ENCODE data around the gene GGT6. TPM values are rescaled to one million over a fixed set of nuclear protein-coding genes. Genes with fewer than 3 reads are reported as not detected.

The GGT6 gene
- total and polyA plus RNA-seq, 2 experiments from 2014 or later = not detected

DNA sequence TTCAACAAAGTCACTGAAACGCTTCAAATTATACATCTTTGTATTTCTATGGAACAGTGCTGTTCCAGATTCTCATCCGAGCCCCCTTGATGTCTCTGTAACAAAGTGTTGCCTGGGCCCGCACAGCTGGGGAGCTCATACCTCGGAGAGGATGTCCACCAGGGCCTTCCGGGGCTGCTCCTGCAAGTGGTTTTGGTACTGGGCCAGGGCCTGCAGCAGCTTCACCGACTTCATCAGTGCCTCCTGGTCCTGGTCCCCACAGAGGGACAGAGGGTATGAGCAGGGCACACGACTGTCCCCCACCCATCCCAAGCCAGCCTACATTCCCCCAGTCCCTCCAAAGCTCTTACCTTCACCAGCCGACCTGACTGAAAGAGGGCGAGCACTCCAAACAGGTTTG, 6.7 kb downstream of the GGT6 start:
- Histone ChIP-seq H3K27me3 (no peaks in the 10 kb centered on the region), H3K27ac (no peak overlapping the region), H3K4me3 (no peak overlapping the region), H3K36me3 (peaks cover 4% of the 10 kb centered on the region), H3K4me1 (ENCODE audit: low read depth) (peaks cover 5% of the 10 kb centered on the region), H3K9me3 (ENCODE audit: low read depth) (no peaks in the 10 kb centered on the region)
- no peak for DNase-seq (ENCODE audit: low read depth in 1 of 2, low spot score in 1 of 2)
- TF ChIP-seq, protein P1, sequence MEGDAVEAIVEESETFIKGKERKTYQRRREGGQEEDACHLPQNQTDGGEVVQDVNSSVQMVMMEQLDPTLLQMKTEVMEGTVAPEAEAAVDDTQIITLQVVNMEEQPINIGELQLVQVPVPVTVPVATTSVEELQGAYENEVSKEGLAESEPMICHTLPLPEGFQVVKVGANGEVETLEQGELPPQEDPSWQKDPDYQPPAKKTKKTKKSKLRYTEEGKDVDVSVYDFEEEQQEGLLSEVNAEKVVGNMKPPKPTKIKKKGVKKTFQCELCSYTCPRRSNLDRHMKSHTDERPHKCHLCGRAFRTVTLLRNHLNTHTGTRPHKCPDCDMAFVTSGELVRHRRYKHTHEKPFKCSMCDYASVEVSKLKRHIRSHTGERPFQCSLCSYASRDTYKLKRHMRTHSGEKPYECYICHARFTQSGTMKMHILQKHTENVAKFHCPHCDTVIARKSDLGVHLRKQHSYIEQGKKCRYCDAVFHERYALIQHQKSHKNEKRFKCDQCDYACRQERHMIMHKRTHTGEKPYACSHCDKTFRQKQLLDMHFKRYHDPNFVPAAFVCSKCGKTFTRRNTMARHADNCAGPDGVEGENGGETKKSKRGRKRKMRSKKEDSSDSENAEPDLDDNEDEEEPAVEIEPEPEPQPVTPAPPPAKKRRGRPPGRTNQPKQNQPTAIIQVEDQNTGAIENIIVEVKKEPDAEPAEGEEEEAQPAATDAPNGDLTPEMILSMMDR (IDR thresholded peaks at IDR 0.05; ENCODE audit: low read depth, low read length) = no peak

DNA sequence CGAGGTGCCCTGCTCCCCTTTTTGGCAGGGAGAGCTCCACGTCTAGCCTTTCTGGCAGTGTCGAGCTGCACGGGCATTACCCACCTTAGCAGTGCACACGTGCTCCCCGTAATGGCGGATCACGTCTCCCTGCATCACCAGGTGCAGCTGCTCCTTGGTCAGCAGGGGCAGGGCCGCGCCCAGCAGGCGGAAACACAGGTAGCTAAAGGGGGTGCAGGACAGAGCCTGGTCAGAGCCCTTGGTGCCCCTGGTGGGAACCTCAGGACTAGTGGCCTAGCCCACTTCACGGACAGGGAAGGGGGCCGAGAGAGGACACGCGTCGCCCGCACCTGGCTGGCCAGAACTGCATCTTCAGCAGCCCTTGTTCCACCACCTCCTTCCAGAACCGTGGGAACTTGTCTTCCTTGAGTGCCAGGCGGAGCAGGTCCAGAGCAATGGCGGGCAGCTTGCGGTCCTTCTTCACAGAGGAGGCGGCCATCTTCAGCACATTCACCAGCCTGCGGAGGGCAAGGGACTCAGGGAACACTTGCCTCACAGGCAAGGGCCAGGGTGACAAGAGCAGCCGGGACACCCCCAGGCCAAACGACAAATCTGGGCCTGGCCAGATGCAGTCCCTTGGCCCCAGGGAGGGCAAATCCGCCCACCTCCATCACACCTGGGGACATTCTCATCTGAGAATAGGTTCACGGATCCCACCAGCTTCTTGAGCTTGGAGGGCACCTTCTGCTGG, 8.4 kb downstream of the GGT6 start:
- H3K27me3 ChIP-seq = no peaks in the 10 kb centered on the region
- TF ChIP-seq, protein P1 (IDR thresholded peaks at IDR 0.05; ENCODE audit: low read depth, low read length) = no peak
- H3K9me3 ChIP-seq (ENCODE audit: low read depth) = no peaks in the 10 kb centered on the region
- no peak overlapping the region for H3K4me3 ChIP-seq
- H3K36me3 ChIP-seq = peaks cover 7% of the 10 kb centered on the region
- peaks cover 5% of the 10 kb centered on the region for H3K4me1 ChIP-seq (ENCODE audit: low read depth)
- H3K27ac ChIP-seq = no peak overlapping the region
- DNase-seq (ENCODE audit: low read depth in 1 of 2, low spot score in 1 of 2) = no peak

DNA sequence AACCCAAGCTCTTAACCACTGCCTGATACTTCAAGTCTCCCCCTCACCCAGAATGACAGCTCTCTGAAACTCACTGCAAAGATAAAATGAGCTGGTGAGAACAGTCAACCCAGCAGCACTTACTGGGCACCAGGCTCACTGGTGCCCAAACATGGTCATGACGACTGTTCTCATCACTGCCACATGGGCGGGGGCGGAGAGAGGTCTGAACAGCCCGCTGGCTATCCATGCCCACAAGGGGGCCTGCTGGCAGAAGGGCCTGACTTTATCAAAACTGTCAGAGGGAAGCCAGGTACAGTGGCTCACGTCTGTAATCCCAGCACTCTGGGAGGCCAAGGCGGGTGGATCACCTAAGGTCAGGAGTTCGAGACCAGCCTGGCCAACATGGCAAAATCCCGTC, 9.2 kb downstream of the GGT6 start:
- peaks cover 8% of the 10 kb centered on the region for H3K36me3 ChIP-seq
- H3K4me3 ChIP-seq = no peak overlapping the region
- TF ChIP-seq, protein P1 (IDR thresholded peaks at IDR 0.05; ENCODE audit: low read depth, low read length) = no peak
- no peak for DNase-seq (ENCODE audit: low read depth in 1 of 2, low spot score in 1 of 2)
- H3K4me1 ChIP-seq (ENCODE audit: low read depth) = peaks cover 5% of the 10 kb centered on the region
- H3K9me3 ChIP-seq (ENCODE audit: low read depth) = no peaks in the 10 kb centered on the region
- no peak overlapping the region for H3K27ac ChIP-seq
- H3K27me3 ChIP-seq = no peaks in the 10 kb centered on the region

DNA sequence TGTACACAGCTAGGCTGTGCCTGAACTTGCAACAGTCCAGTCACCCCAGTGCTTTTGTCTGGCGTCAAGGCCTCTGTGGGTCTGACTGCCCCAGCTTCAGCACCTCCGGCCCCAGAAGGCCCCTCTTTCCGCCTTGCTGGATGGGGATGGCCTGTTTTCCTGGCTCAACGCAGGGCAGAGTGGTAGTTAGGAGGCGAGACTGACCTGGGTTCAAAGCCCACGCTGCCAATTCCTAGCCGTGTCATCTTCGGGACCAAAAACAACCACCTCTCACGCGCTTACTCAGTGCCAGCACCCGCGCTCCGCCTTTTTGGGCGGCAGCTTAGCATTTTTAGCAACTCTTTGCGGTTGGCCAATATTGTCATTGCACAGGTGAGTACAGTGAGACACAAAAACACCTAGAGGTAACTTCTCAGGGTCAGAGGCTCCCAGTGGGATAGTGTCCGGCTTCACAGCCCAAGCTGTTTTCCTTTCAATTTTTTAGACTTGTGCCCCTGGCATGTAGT, 9.8 kb downstream of the GGT6 start:
- TF ChIP-seq, protein P1 (IDR thresholded peaks at IDR 0.05; ENCODE audit: low read depth, low read length) = no peak
- Histone ChIP-seq H3K4me3 (no peak overlapping the region), H3K4me1 (ENCODE audit: low read depth) (peaks cover 5% of the 10 kb centered on the region), H3K9me3 (ENCODE audit: low read depth) (no peaks in the 10 kb centered on the region), H3K27me3 (no peaks in the 10 kb centered on the region), H3K27ac (no peak overlapping the region), H3K36me3 (peaks cover 8% of the 10 kb centered on the region)
- DNase-seq (ENCODE audit: low read depth in 1 of 2, low spot score in 1 of 2) = no peak

DNA sequence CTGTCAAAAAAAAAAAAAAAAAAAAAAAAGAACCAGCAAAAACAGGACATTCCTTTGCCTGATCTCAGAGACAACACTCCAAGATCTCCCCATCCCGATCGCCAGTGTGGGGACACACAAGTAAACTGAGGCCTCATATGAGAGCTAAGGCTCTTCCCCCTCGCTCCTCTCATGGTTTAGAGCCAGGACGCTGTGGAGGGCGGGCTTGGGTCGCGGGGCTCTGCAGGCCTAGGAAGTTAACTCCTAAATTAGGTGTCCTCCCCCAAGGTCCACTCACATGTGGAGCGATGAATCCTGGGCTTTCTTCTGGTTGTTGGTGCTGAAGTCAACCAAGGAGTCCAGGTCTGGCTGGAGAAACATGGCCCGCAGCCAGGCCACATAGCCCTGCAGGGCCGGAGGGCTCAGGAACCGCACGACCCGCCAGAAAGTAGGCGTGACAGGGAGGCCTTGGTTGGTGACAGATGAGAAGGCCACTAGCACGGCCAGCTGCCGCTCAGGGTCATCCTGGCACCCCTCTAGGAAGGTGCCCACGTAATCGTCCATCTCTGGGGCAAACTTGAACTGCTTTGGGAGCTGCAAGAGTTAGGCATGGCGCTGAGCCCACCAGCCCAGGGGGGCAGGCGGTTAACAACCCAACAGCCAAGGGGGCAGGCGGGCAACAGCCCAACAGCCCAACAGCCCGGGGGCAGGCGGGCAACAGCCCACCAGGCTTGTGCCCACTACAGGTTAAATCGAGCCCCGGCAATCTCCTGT, 10.4 kb downstream of the GGT6 start:
- H3K36me3 ChIP-seq = peaks cover 8% of the 10 kb centered on the region

More for the DNA sequence above, 10.4 kb downstream of the GGT6 start:
- Histone ChIP-seq H3K9me3 (ENCODE audit: low read depth) (no peaks in the 10 kb centered on the region), H3K27ac (no peak overlapping the region), H3K27me3 (no peaks in the 10 kb centered on the region), H3K4me3 (no peak overlapping the region), H3K4me1 (ENCODE audit: low read depth) (peaks cover 5% of the 10 kb centered on the region)
- DNase-seq (ENCODE audit: low read depth in 1 of 2, low spot score in 1 of 2) = no peak
- TF ChIP-seq, protein P1 (IDR thresholded peaks at IDR 0.05; ENCODE audit: low read depth, low read length) = no peak

Data from cardiac muscle cell (in vitro differentiated cells and primary cell).